T-cell (primary cell): ENCODE data around the gene A4GNT. TPM values are rescaled to one million over a fixed set of nuclear protein-coding genes. Genes with fewer than 3 reads are reported as not detected.
"Not testable (repeated sequence)": the region's sequence is repeated elsewhere in the genome, so short reads cannot be mapped to it uniquely, and the experiment has no call there.

Experiments
- ATAC-seq, 4 experiments: fragments of 200-7000 bp in 3 of 4; fragments of 150-1000 bp in 1 of 4; cut with Tn5 transposase; replicated peaks in 1 of 4; 1 replicate in 3 of 4; 2 replicates in 1 of 4; pipeline ENCODE4 v1.10.0; 2021; ENCODE audit warnings: moderate library complexity in 3 of 4, mild to moderate bottlenecking in 2 of 4, moderate number of reproducible peaks in 1 of 4
- CTCF ChIA-PET, 2 donors: fragments of 300-600 bp; sonication (Branson Sonifier 250); formaldehyde crosslinking; loops; one replicate each; lab custom pipeline; 2022; ENCODE audit warnings: antibody characterized with exemption in 2 of 2; lab: Charles Lee
- POLR2A ChIA-PET, 2 donors: fragments of 300-600 bp; sonication (Branson Sonifier 250); formaldehyde crosslinking; loops; one replicate each; lab custom pipeline; 2022; ENCODE audit warnings: antibody characterized with exemption in 2 of 2; lab: Charles Lee
- DNase-seq, 35 experiments: peaks; one replicate each; pipeline versions ENCODE4 v3.0.0 to v3.0.0-alpha.2; 2013 to 2023
- H3K27ac ChIP-seq: one replicate; pipeline ENCODE4 v1.5.1; 2013; ENCODE audit warnings: low read length
- H3K27me3 ChIP-seq, 2 experiments: replicated peaks in 1 of 2; 1 replicate in 1 of 2; 2 replicates in 1 of 2; pipeline versions ENCODE4 v1.6.1 to v1.7.0; 2013; ENCODE audit warnings: low read length in 1 of 2, mixed read lengths in 1 of 2; ENCODE audit not compliant: control insufficient read depth in 2 of 2, insufficient read depth in 2 of 2; ENCODE audit errors: extremely low read depth in 1 of 2
- H3K36me3 ChIP-seq, 2 donors: 1 replicate in 1 of 2; 2 replicates in 1 of 2; pipeline versions ENCODE4 v1.6.1 to v1.7.0; 2013; ENCODE audit warnings: low read length in 1 of 2; ENCODE audit not compliant: control insufficient read depth in 2 of 2, insufficient read depth in 1 of 2; ENCODE audit errors: extremely low read depth in 1 of 2
- H3K4me1 ChIP-seq, 2 experiments: 1 replicate in 1 of 2; 2 replicates in 1 of 2; pipeline versions ENCODE4 v1.6.1 to v1.7.0; 2013; ENCODE audit warnings: low read length in 2 of 2, mixed read lengths in 1 of 2; ENCODE audit not compliant: insufficient read depth in 2 of 2, control insufficient read depth in 1 of 2; ENCODE audit errors: extremely low read depth in 1 of 2
- H3K4me3 ChIP-seq, 2 donors: 1 replicate in 1 of 2; 2 replicates in 1 of 2; pipeline versions ENCODE4 v1.5.1 to v1.7.0; 2013; ENCODE audit warnings: mild to moderate bottlenecking in 2 of 2, low read length in 1 of 2, moderate library complexity in 1 of 2; ENCODE audit not compliant: control insufficient read depth in 1 of 2; ENCODE audit errors: extremely low read depth in 1 of 2
- H3K9me3 ChIP-seq: 2 replicates; pipeline ENCODE4 v1.7.0; 2013
- H3K27ac Mint-ChIP-seq, 2 donors: one replicate each; pipeline ENCODE4 v1.8.0; 2020 to 2021; ENCODE audit warnings: mild to moderate bottlenecking in 2 of 2, mixed read lengths in 2 of 2
- H3K27me3 Mint-ChIP-seq, 2 donors: one replicate each; pipeline ENCODE4 v1.8.0; 2021 to 2022; ENCODE audit warnings: mixed read lengths in 2 of 2
- H3K36me3 Mint-ChIP-seq: one replicate; pipeline ENCODE4 v1.8.0; 2021; ENCODE audit warnings: mixed read lengths
- H3K4me1 Mint-ChIP-seq, 3 donors: one replicate each; pipeline ENCODE4 v1.8.0; 2020 to 2022; ENCODE audit warnings: mixed read lengths in 3 of 3, mild to moderate bottlenecking in 1 of 3
- H3K4me3 Mint-ChIP-seq, 3 donors: one replicate each; pipeline ENCODE4 v1.8.0; 2020 to 2022; ENCODE audit warnings: mild to moderate bottlenecking in 3 of 3, mixed read lengths in 3 of 3, moderate library complexity in 3 of 3
- H3K9me3 Mint-ChIP-seq, 3 donors: one replicate each; pipeline ENCODE4 v1.8.0; 2020 to 2022; ENCODE audit warnings: mixed read lengths in 3 of 3
- WGBS: methylation state at CpG from one replicate; pipeline ENCODE4 v1.1.5; 2013; ENCODE audit warnings: missing lambda C conversion rate; ENCODE audit not compliant: insufficient coverage; 5-methylcytosine and 5-hydroxymethylcytosine counted together
- total RNA-seq, 35 experiments: library from RNA in 6 of 35; stranded (reverse) in 6 of 35; fragments of 120-200 nt in 1 of 35; gene quantifications; one replicate each; pipeline versions ENCODE4 v1.2.1 to v1.2.4 and lab custom pipeline; 2013 to 2026

Gene A4GNT
- total RNA-seq, 5 donors from 2014 or later (not counting 1 experiment from before 2014, with no cell fraction given), result not detected

DNA sequence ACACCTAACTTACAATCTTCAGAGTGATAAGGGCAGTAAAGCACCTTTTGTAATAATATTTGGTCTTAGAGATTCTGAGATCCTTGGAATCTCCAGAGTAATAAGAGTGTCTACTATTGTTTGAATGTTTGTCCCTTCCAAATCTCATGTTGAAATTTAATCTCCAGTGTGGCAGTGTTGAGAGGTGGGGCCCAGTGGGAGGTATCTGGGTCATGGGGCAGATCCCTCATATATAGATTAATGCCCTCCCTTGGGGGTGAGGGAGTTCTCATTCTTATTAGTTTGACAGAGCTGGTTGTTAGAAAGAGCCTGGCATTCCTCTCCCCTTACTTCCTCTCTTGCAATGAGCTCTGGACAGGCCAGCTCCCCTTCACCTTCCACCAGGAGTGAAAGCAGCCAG lies 32.8 kb downstream of the A4GNT start:
- Histone ChIP-seq H3K36me3 (no peaks in the 10 kb centered on the region), H3K4me1 (no peaks in the 10 kb centered on the region), H3K27ac (no peak overlapping the region), H3K27me3 (peaks cover 0 to 16% of the 10 kb centered on the region in 2 experiments), H3K9me3 (no peaks in the 10 kb centered on the region), H3K4me3 (no peak overlapping the region)
- ChIA-PET CTCF (interaction anchor here in 1 of 2 donors (0.7 kb wide), 1 partner anchor 1767 kb away, joined by 3 read pairs; no protein-coding TSS in a partner anchor), POLR2A (interaction anchor here in 1 of 2 donors (0.6 kb wide), 1 partner anchor 1892 kb away, joined by 3 read pairs; no protein-coding TSS in a partner anchor)
- Mint-ChIP-seq H3K27ac (no peak overlapping the region), H3K4me3 (no peak overlapping the region), H3K9me3 (no peaks in the 10 kb centered on the region), H3K4me1 (no peaks in the 10 kb centered on the region), H3K36me3 (no peaks in the 10 kb centered on the region), H3K27me3 (peaks cover 9 to 10% of the 10 kb centered on the region in 2 donors)
- ATAC-seq (no peak), DNase-seq (no peak)

DNA sequence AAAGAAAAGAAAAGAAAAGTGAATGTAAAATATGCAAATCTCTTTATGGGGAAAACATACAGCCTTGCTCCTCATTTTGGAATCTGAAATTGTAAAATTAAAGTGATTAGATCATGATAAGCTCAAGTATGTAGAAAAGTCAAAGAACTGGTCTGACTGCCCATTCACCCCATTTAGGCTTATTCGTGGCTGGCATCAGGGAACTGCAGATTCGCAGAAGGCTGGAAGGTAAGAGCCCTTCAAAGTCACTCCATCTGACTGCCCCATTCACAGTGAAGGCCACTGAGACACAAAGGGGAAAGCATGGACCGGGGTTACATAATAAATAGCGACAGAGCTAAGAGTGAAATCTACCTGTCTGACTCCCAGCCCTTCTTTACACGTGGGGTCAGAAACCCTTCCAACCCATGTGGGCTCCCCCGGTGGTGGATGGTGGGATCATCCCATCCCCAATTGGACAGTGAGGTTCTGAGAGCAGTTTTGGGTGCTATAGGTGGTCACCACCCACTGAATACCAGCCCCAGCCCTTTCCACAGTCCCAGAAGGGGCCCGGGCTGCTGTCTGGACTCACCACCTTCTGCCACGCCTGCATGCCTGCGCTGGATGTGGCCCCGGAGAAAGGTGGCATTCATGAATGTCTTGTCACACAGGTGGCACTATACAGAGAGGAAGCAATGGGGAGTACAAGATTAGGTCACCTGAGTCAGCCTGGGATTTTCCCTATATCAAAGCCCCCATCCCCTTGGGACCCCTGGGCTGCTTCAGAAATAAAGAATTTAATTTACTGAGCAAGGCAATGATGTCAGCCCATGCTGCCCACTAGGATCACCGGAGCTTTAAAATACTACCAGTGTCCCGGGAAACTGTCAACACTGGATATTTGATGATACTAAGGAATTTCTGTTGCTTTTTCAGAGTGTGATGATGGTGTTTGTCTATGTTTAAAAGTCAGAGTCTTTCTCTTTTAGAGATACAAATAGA lies 34.7 kb downstream of the A4GNT start:
- Mint-ChIP-seq H3K4me3 (no peak overlapping the region), H3K27ac (no peak overlapping the region), H3K27me3 (peaks cover 5 to 9% of the 10 kb centered on the region in 2 donors), H3K9me3 (no peaks in the 10 kb centered on the region), H3K36me3 (no peaks in the 10 kb centered on the region), H3K4me1 (no peaks in the 10 kb centered on the region)
- H3K27ac ChIP-seq, result no peak overlapping the region
- ChIA-PET CTCF (no interaction called here), POLR2A (no interaction called here)
- DNase-seq (no peak), ATAC-seq (no peak)
- H3K4me3 ChIP-seq, result no peak overlapping the region
- no peaks in the 10 kb centered on the region for H3K4me1 ChIP-seq
- H3K9me3 ChIP-seq, result no peaks in the 10 kb centered on the region
- H3K27me3 ChIP-seq, result peaks cover 0 to 8% of the 10 kb centered on the region in 2 experiments
- no peaks in the 10 kb centered on the region for H3K36me3 ChIP-seq
- 83% methylated on average over 1 of the region's 12 CpGs for WGBS

DNA sequence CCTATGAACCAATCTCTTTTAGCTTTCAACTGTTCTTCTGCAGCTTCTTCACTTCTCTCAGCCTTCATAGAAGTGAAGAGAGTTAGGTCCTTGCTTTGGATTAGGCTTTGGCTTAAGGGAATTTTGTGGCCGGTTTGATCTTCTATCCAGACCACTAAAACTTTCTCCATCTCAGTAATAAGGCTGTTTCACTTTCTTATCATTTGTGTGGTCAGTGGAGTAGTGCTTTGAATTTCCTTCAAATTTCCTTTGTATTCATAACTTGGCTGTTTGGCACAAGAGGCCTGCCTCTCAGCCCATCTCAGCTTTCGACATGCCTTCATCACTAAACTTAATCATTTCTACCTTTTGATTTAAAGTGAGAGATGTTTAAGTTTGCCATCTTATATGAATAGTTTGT lies 38.5 kb downstream of the A4GNT start:
- Histone ChIP-seq H3K4me3 (no peak overlapping the region), H3K27ac (no peak overlapping the region), H3K9me3 (no peaks in the 10 kb centered on the region), H3K4me1 (no peaks in the 10 kb centered on the region), H3K27me3 (peaks cover 0 to 8% of the 10 kb centered on the region in 2 experiments), H3K36me3 (no peaks in the 10 kb centered on the region)
- Mint-ChIP-seq H3K36me3 (no peaks in the 10 kb centered on the region), H3K4me1 (no peaks in the 10 kb centered on the region), H3K9me3 (no peaks in the 10 kb centered on the region), H3K27me3 (peaks cover 6 to 12% of the 10 kb centered on the region in 2 donors), H3K27ac (no peak overlapping the region), H3K4me3 (no peak overlapping the region)
- CTCF ChIA-PET, result interaction anchor here in 1 of 2 donors (0.8 kb wide), 1 partner anchor 8 kb away, joined by 3 read pairs; no protein-coding TSS in a partner anchor
- POLR2A ChIA-PET, result no interaction called here
- WGBS, result no CpG with 5 or more reads among the region's 2 CpGs
- ATAC-seq, result no peak
- no peak for DNase-seq

DNA sequence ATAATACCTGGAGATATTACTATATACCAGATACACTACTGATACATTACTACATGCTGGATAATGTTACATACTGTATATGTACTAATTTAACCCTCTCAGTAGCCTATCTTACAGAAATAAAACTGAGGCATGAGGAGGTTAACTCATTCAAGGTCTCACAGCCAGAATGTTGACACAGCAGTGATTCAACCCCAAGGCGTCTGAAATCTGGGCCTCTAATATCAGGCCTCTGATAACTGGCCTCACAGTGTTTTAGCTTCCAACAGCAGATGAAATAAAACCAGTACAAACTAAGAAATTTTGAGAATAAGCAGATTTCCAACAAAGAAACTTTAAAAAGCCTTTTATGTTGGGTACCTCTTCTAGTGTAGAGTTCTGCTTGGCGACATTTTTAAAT lies 40.2 kb downstream of the A4GNT start:
- DNase-seq (no peak), ATAC-seq (no peak)
- H3K9me3 ChIP-seq, result no peaks in the 10 kb centered on the region
- Mint-ChIP-seq H3K4me3 (no peak overlapping the region), H3K27ac (no peak overlapping the region), H3K27me3 (peaks cover 9 to 19% of the 10 kb centered on the region in 2 donors), H3K4me1 (no peaks in the 10 kb centered on the region), H3K9me3 (no peaks in the 10 kb centered on the region), H3K36me3 (no peaks in the 10 kb centered on the region)
- H3K36me3 ChIP-seq, result no peaks in the 10 kb centered on the region
- H3K4me1 ChIP-seq, result no peaks in the 10 kb centered on the region
- ChIA-PET POLR2A (no interaction called here), CTCF (no interaction called here)
- no CpG with 5 or more reads among the region's 2 CpGs for WGBS
- peaks cover 0 to 3% of the 10 kb centered on the region in 2 experiments for H3K27me3 ChIP-seq
- H3K4me3 ChIP-seq, result no peak overlapping the region
- H3K27ac ChIP-seq, result no peak overlapping the region

DNA sequence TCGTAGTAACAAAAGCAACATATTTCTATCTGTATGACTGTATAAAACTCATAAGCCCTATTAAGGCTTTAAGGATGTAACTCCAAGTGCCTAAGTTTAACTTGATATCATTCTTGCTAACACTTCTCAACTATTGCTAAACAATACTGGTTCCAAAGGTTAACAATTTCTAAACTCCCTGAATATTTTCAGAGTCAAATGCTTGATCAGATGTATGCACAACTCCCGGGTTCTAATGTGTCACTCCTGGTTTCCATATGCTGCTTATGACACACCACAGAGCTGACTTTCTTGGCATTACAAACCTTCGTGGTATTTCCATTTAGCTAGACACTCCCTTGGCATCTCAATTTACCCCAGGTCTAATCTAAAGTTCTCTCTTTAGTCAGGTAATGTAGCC lies 43.1 kb downstream of the A4GNT start:
- H3K36me3 ChIP-seq, result no peaks in the 10 kb centered on the region

DNA sequence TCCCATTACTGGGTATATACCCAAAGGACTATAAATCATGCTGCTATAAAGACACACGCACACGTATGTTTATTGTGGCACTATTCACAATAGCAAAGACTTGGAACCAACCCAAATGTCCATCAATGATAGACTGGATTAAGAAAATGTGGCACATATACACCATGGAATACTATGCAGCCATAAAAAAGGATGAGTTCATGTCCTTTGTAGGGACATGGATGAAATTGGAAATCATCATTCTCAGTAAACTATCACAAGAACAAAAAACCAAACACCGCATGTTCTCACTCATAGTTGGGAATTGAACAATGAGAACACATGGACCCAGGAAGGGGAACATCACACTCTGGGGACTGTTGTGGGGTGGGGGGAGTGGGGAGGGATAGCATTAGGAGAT lies 46.4 kb downstream of the A4GNT start:
- H3K9me3 ChIP-seq, H3K27ac Mint-ChIP-seq, H3K4me3 Mint-ChIP-seq, H3K9me3 Mint-ChIP-seq, H3K36me3 ChIP-seq, ATAC-seq, DNase-seq, H3K36me3 Mint-ChIP-seq, H3K27ac ChIP-seq, POLR2A ChIA-PET, H3K4me3 ChIP-seq: not testable (repeated sequence)
- CTCF ChIA-PET, result interaction anchor here in 1 of 2 donors (0.5 kb wide), 1 partner anchor 747 kb away, joined by 7 read pairs; no protein-coding TSS in a partner anchor
- peaks cover 0 to 11% of the 10 kb centered on the region in 2 experiments for H3K4me1 ChIP-seq
- no CpG with 5 or more reads among the region's 3 CpGs for WGBS
- H3K4me1 Mint-ChIP-seq, result peaks cover 18 to 25% (median 22%) of the 10 kb centered on the region in 3 donors
- peaks cover 0 to 17% of the 10 kb centered on the region in 2 experiments for H3K27me3 ChIP-seq
- H3K27me3 Mint-ChIP-seq, result peaks cover 9 to 13% of the 10 kb centered on the region in 2 donors

More for the DNA sequence above, 43.1 kb downstream of the A4GNT start:
- ChIA-PET CTCF (no interaction called here), POLR2A (no interaction called here)
- no peaks in the 10 kb centered on the region for H3K9me3 ChIP-seq
- no peaks in the 10 kb centered on the region for H3K9me3 Mint-ChIP-seq
- no peak overlapping the region for H3K4me3 ChIP-seq
- DNase-seq (no peak), ATAC-seq (no peak)
- H3K4me1 ChIP-seq, result no peaks in the 10 kb centered on the region
- no peaks in the 10 kb centered on the region for H3K36me3 Mint-ChIP-seq
- peaks cover 0 to under 1% of the 10 kb centered on the region in 2 experiments for H3K27me3 ChIP-seq
- no peak overlapping the region for H3K27ac Mint-ChIP-seq
- H3K27ac ChIP-seq, result no peak overlapping the region
- H3K4me3 Mint-ChIP-seq, result no peak overlapping the region
- 44% methylated on average over 1 of the region's 3 CpGs for WGBS
- H3K4me1 Mint-ChIP-seq, result no peaks in the 10 kb centered on the region
- H3K27me3 Mint-ChIP-seq, result peaks cover 9 to 13% of the 10 kb centered on the region in 2 donors
